Measurements from ENCODE around the gene LTF.
"Not testable (repeated sequence)": the region's sequence is repeated elsewhere in the genome, so short reads cannot be mapped to it uniquely, and the experiment has no call there.

LTF gene

GRCh38 chr3:46395210-46395661 is 69.5 kb downstream of the LTF start:
- no peak for DNase-seq
- Histone ChIP-seq H3K4me1 (ENCODE audit: low read length) (peaks cover 88% of the 10 kb centered on the region), H3K9ac (ENCODE audit: low read length) (no peak overlapping the region), H2AFZ (ENCODE audit: low read length) (no peak overlapping the region), H3K9me3 (replicated peaks; ENCODE audit: insufficient read depth, low read length) (no peaks in the 10 kb centered on the region), H3K4me3 (ENCODE audit: low read length) (no peak overlapping the region), H3K9me2 (replicated peaks; ENCODE audit: insufficient read depth, low read length) (no peaks in the 10 kb centered on the region), H3K4me2 (ENCODE audit: low read depth, low read length) (no peak overlapping the region), H3K36me3 (replicated peaks; ENCODE audit: insufficient read depth, low read length) (no peaks in the 10 kb centered on the region), H4K20me1 (ENCODE audit: insufficient read depth, low read length) (no peaks in the 10 kb centered on the region), H3K27ac (ENCODE audit: low read length) (peak overlapping the region; percentile 84; the same call in 1 of the 2 replicates), H3K79me2 (ENCODE audit: low read length) (no peaks in the 10 kb centered on the region), H3F3A (ENCODE audit: insufficient read depth, low read length) (peaks cover 30% of the 10 kb centered on the region), H3K27me3 (replicated peaks; ENCODE audit: insufficient read depth, low read length) (no peaks in the 10 kb centered on the region)
- no peak for TF ChIP-seq EZH2 (optimal IDR thresholded peaks at IDR 0.05; ENCODE audit: low read depth, low read length)
- no peak for TF ChIP-seq EZH2phosphoT487 (IDR thresholded peaks at IDR 0.05; ENCODE audit: low read length)
- TF ChIP-seq CTCF (IDR thresholded peaks at IDR 0.05; ENCODE audit: low read length), result peak; percentile 22

DNA sequence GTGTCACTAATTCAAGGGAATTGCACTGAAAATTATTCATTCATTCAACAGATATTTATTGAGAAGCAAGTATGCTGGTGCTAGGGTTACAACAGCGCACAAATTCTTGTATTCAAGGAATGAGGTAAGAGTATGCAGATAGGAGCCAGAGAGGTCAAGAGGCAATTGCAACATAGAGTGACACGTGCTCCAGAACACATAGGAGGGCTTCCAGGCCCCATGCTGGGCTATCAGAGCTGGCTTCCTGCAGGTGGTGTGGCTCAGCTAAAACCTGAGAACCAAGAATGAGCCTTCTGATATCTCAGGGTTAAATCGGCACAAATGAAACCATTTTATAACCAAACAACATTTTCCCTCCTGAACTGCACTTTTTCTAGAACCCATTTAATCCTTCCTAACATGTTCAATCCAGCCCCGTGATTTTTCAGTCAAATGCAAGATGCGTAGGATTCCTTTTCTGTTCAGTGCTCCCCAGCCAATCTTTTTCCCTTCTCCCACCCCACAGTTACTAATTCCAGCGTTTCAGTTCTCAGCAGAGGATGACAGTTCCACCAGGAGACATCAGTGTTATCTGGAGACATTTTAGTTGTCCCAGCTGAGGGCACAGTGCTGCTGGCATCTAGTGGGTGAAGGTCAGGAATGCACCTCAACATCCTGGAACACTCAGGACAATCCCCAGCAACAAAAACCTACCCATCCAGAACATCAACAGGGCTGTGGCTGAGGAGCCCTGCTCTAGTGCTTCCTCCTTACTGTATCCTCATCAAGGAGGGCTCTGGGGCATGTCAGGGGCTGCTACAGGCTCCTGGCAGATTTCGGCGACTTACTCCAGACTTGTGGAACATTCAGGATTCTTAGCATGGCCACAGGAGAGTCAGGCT is 70.9 kb downstream of the LTF start:
- Histone ChIP-seq H4K20me1 (ENCODE audit: insufficient read depth, low read length) (no peaks in the 10 kb centered on the region), H3K9me3 (replicated peaks; ENCODE audit: insufficient read depth, low read length) (no peaks in the 10 kb centered on the region), H3K4me2 (ENCODE audit: low read depth, low read length) (peak overlapping the region; percentile 2; the same call in 1 of the 2 replicates), H3K36me3 (replicated peaks; ENCODE audit: insufficient read depth, low read length) (no peaks in the 10 kb centered on the region), H3K9ac (ENCODE audit: low read length) (no peak overlapping the region), H2AFZ (ENCODE audit: low read length) (0 out of 2 replicates have a peak overlapping the region, but pooled peaks have one; percentile 0), H3K27ac (ENCODE audit: low read length) (peak overlapping the region; percentile 69), H3K4me3 (ENCODE audit: low read length) (no peak overlapping the region), H3K79me2 (ENCODE audit: low read length) (no peaks in the 10 kb centered on the region), H3F3A (ENCODE audit: insufficient read depth, low read length) (peaks cover 30% of the 10 kb centered on the region), H3K27me3 (replicated peaks; ENCODE audit: insufficient read depth, low read length) (no peaks in the 10 kb centered on the region), H3K4me1 (ENCODE audit: low read length) (peaks cover 76% of the 10 kb centered on the region), H3K9me2 (replicated peaks; ENCODE audit: insufficient read depth, low read length) (no peaks in the 10 kb centered on the region)
- TF ChIP-seq CTCF (IDR thresholded peaks at IDR 0.05; ENCODE audit: low read length) (no peak), EZH2phosphoT487 (IDR thresholded peaks at IDR 0.05; ENCODE audit: low read length) (no peak), EZH2 (optimal IDR thresholded peaks at IDR 0.05; ENCODE audit: low read depth, low read length) (no peak)
- peak; percentile 70 for DNase-seq

DNA sequence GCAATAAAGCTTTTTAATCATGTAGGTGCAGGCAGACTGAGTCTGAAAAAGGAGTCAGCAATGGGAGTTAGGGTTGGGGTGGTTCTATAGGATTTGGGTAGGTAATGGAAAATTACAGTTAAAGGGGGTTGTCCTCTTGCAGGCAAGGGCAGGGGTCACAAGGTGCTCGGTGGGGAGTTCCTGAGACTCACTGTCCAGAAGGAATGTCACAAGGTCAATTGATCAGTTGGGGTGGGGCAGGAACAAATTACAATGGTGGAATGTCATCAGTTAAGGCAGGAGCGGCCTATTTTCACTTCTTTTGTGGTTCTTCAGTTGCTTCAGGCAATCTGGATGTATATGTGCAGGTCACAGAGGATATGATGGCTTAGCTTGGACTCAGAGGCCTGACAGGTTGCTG is 71.7 kb downstream of the LTF start:
- Histone ChIP-seq H3K9me2 (replicated peaks; ENCODE audit: insufficient read depth, low read length) (no peaks in the 10 kb centered on the region), H3K27ac (ENCODE audit: low read length) (peak overlapping the region; percentile 69; the same call in 1 of the 2 replicates), H3F3A (ENCODE audit: insufficient read depth, low read length) (peaks cover 30% of the 10 kb centered on the region), H3K4me2 (ENCODE audit: low read depth, low read length) (no peak overlapping the region), H3K4me1 (ENCODE audit: low read length) (peaks cover 73% of the 10 kb centered on the region), H3K36me3 (replicated peaks; ENCODE audit: insufficient read depth, low read length) (no peaks in the 10 kb centered on the region), H4K20me1 (ENCODE audit: insufficient read depth, low read length) (no peaks in the 10 kb centered on the region), H3K79me2 (ENCODE audit: low read length) (no peaks in the 10 kb centered on the region), H2AFZ (ENCODE audit: low read length) (no peak overlapping the region), H3K9ac (ENCODE audit: low read length) (no peak overlapping the region), H3K9me3 (replicated peaks; ENCODE audit: insufficient read depth, low read length) (no peaks in the 10 kb centered on the region), H3K4me3 (ENCODE audit: low read length) (no peak overlapping the region), H3K27me3 (replicated peaks; ENCODE audit: insufficient read depth, low read length) (no peaks in the 10 kb centered on the region)
- no peak for DNase-seq
- no peak for TF ChIP-seq CTCF (IDR thresholded peaks at IDR 0.05; ENCODE audit: low read length)
- no peak for TF ChIP-seq EZH2phosphoT487 (IDR thresholded peaks at IDR 0.05; ENCODE audit: low read length)
- TF ChIP-seq EZH2 (optimal IDR thresholded peaks at IDR 0.05; ENCODE audit: low read depth, low read length), result no peak

GRCh38 chr3:46391526-46391925 is 73.2 kb downstream of the LTF start:
- Histone ChIP-seq H3F3A (ENCODE audit: insufficient read depth, low read length) (peaks cover 27% of the 10 kb centered on the region), H3K9ac (ENCODE audit: low read length) (peak overlapping the region; percentile 30; the same call in 1 of the 2 replicates), H3K4me2 (ENCODE audit: low read depth, low read length) (peak overlapping the region; percentile 35; the same call in 1 of the 2 replicates), H3K4me1 (ENCODE audit: low read length) (peaks cover 70% of the 10 kb centered on the region), H3K27ac (ENCODE audit: low read length) (peak overlapping the region; percentile 69)
- H3K9me2 ChIP-seq (replicated peaks; ENCODE audit: insufficient read depth, low read length); H2AFZ ChIP-seq (ENCODE audit: low read length); H3K36me3 ChIP-seq (replicated peaks; ENCODE audit: insufficient read depth, low read length); H4K20me1 ChIP-seq (ENCODE audit: insufficient read depth, low read length); H3K79me2 ChIP-seq (ENCODE audit: low read length); H3K27me3 ChIP-seq (replicated peaks; ENCODE audit: insufficient read depth, low read length); H3K9me3 ChIP-seq (replicated peaks; ENCODE audit: insufficient read depth, low read length); H3K4me3 ChIP-seq (ENCODE audit: low read length): not testable (repeated sequence)
- peak; percentile 87 for DNase-seq
